Smooth muscle cell (in vitro differentiated cells): Measurements from ENCODE around the gene GRK6. TPM values are rescaled to one million over a fixed set of nuclear protein-coding genes. Genes with fewer than 3 reads are reported as not detected.

Experiments used
- DNase-seq: peaks from one replicate; lab custom pipeline; 2025; ENCODE audit not compliant: unreplicated experiment; lab: John Stamatoyannopoulos, UW
- H2AFZ ChIP-seq: fragments of 200-600 bp; sonication (generic); 2 replicates; pipeline ENCODE4 v1.6.0; 2016; ENCODE audit warnings: antibody characterized with exemption, low read depth, mild to moderate bottlenecking
- H3F3A ChIP-seq: fragments of 200-600 bp; sonication (generic); 2 replicates; pipeline ENCODE4 v1.6.0; 2017; ENCODE audit warnings: antibody characterized with exemption, low read depth
- H3K27ac ChIP-seq: fragments of 200-600 bp; sonication (generic); 2 replicates; pipeline ENCODE4 v1.5.1; 2016; ENCODE audit warnings: low read depth, mild to moderate bottlenecking
- H3K27me3 ChIP-seq: fragments of 200-600 bp; sonication (generic); 2 replicates; pipeline ENCODE4 v1.6.1; 2016; ENCODE audit warnings: low read depth, mild to moderate bottlenecking
- H3K36me3 ChIP-seq: fragments of 200-600 bp; sonication (generic); 2 replicates; pipeline ENCODE4 v1.5.1; 2016; ENCODE audit warnings: low read depth
- H3K4me1 ChIP-seq: fragments of 200-600 bp; sonication (generic); 2 replicates; pipeline ENCODE4 v1.5.1; 2016; ENCODE audit warnings: low read depth
- H3K4me2 ChIP-seq: fragments of 200-600 bp; sonication (generic); 2 replicates; pipeline ENCODE4 v1.6.0; 2016; ENCODE audit warnings: mild to moderate bottlenecking
- H3K4me3 ChIP-seq: fragments of 200-600 bp; sonication (generic); 2 replicates; pipeline ENCODE4 v1.5.1; 2016; ENCODE audit warnings: mild to moderate bottlenecking
- H3K79me2 ChIP-seq: fragments of 200-600 bp; sonication (generic); 2 replicates; pipeline ENCODE4 v1.6.0; 2016; ENCODE audit warnings: low read depth, mild to moderate bottlenecking
- H3K9ac ChIP-seq: fragments of 200-600 bp; sonication (generic); 2 replicates; pipeline ENCODE4 v1.6.0; 2016; ENCODE audit warnings: low read depth
- H3K9me3 ChIP-seq: fragments of 200-600 bp; sonication (generic); replicated peaks from 2 replicates; pipeline ENCODE4 v1.5.1; 2016; ENCODE audit warnings: low read depth
- H4K20me1 ChIP-seq: fragments of 200-600 bp; sonication (generic); 2 replicates; pipeline ENCODE4 v1.6.0; 2016; ENCODE audit warnings: low read depth
- CTCF ChIP-seq: fragments of 200-600 bp; sonication (generic); IDR thresholded peaks from 2 replicates; pipeline ENCODE4 v1.5.1; 2017; ENCODE audit warnings: borderline replicate concordance, mild to moderate bottlenecking, antibody characterized with exemption; ENCODE audit not compliant: insufficient read depth, poor library complexity, severe bottlenecking
- WGBS: methylation state at CpG from one replicate; pipeline ENCODE4 v1.1.7; 2016; ENCODE audit warnings: low lambda C conversion rate; 5-methylcytosine and 5-hydroxymethylcytosine counted together
- polyA plus RNA-seq: library from polyadenylated mRNA; unstranded; fragments of >200 nt; fragmentation: Nextera tagmentation; extraction: Ambion mirVana; gene quantifications from 2 replicates; pipeline ENCODE4 v1.2.1, GENCODE V29; 2016
- total RNA-seq: library from RNA; depleted of rRNA; stranded (reverse); fragments of >200 nt; gene quantifications from 2 replicates; pipeline ENCODE4 v1.2.3, GENCODE V29; 2014

Gene GRK6
- total and polyA plus RNA-seq, 2 experiments from 2014 or later: 20.8 to 28.5 TPM

- Histone ChIP-seq H3K27me3 (no peaks in the 10 kb centered on the region), H3K4me3 (no peak overlapping the region), H3K4me2 (peak overlapping the region; percentile 26), H3K9ac (no peak overlapping the region), H3K4me1 (peaks cover 18% of the 10 kb centered on the region), H3K36me3 (no peaks in the 10 kb centered on the region), H3K79me2 (no peaks in the 10 kb centered on the region), H3K9me3 (no peaks in the 10 kb centered on the region), H3K27ac (peak overlapping the region; percentile 43), H3F3A (peaks cover 39% of the 10 kb centered on the region), H4K20me1 (peaks cover 84% of the 10 kb centered on the region), H2AFZ (no peak overlapping the region)
- DNase-seq: no peak
- WGBS: 89% methylated on average over 24 of the region's 24 CpGs
- TF ChIP-seq CTCF: peak; percentile 47
Measured at GRCh38 chr5:177456976-177457851, 30.7 kb downstream of the GRK6 start.

GRCh38 chr5:177457852-177458681 is 31.6 kb downstream of the GRK6 start:
- peaks cover 18% of the 10 kb centered on the region for H3K4me1 ChIP-seq
- peaks cover 87% of the 10 kb centered on the region for H4K20me1 ChIP-seq
- peaks cover 39% of the 10 kb centered on the region for H3F3A ChIP-seq
- H3K9me3 ChIP-seq: no peaks in the 10 kb centered on the region
- WGBS: 89% methylated on average over 17 of the region's 20 CpGs
- TF ChIP-seq CTCF: no peak
- no peak overlapping the region for H3K4me2 ChIP-seq
- no peak for DNase-seq
- H3K27me3 ChIP-seq: no peaks in the 10 kb centered on the region
- H3K27ac ChIP-seq: peak overlapping the region; percentile 87
- no peaks in the 10 kb centered on the region for H3K36me3 ChIP-seq
- peak overlapping the region; percentile 34 for H3K9ac ChIP-seq
- H3K79me2 ChIP-seq: no peaks in the 10 kb centered on the region
- no peak overlapping the region for H2AFZ ChIP-seq
- H3K4me3 ChIP-seq: no peak overlapping the region

GRCh38 chr5:177458912-177459350 is 32.5 kb downstream of the GRK6 start:
- H3K79me2 ChIP-seq: peaks cover 3% of the 10 kb centered on the region
- no peak overlapping the region for H3K4me3 ChIP-seq
- no peak overlapping the region for H3K9ac ChIP-seq
- no peaks in the 10 kb centered on the region for H3K9me3 ChIP-seq
- 87% methylated on average over 13 of the region's 14 CpGs for WGBS
- no peaks in the 10 kb centered on the region for H3K27me3 ChIP-seq
- H3K4me2 ChIP-seq: no peak overlapping the region
- H3K4me1 ChIP-seq: peaks cover 15% of the 10 kb centered on the region
- no peak for TF ChIP-seq CTCF
- no peaks in the 10 kb centered on the region for H3K36me3 ChIP-seq
- no peak for DNase-seq
- no peak overlapping the region for H2AFZ ChIP-seq
- H4K20me1 ChIP-seq: peaks cover 87% of the 10 kb centered on the region
- peaks cover 45% of the 10 kb centered on the region for H3F3A ChIP-seq
- peak overlapping the region; percentile 87 for H3K27ac ChIP-seq
